Dedifferentiated amniotic fluid mesenchymal stem cell (primary cell): ENCODE results near the gene RAB40A.
"Not testable (repeated sequence)": the region's sequence is repeated elsewhere in the genome, so short reads cannot be mapped to it uniquely, and the experiment has no call there.

ENCODE experiments used
- DNase-seq: peaks from one replicate; pipeline ENCODE4 v3.0.0-alpha.2; 2016; ENCODE audit errors: extremely low spot score

The RAB40A gene

GRCh38 chrX:103461156-103461555, 58.1 kb downstream of the RAB40A start:
- DNase-seq, result no peak

GRCh38 chrX:103460001-103460755, 59.1 kb downstream of the RAB40A start:
- not testable (repeated sequence) for DNase-seq

- DNase-seq, result peak; percentile 85
These were observed 65.6 kb downstream of the RAB40A start for GRCh38 chrX:103453655-103454054.
